Endometrial microvascular endothelial cells (primary cell): ENCODE measurements around the gene ENTPD1. TPM values are rescaled to one million over a fixed set of nuclear protein-coding genes. Genes with fewer than 3 reads are reported as not detected.

ENCODE experiments used
- in situ Hi-C: cut with HindIII; loops from 2 replicates; pipeline ENCODE4 v1.10.0; 2017; ENCODE audit warnings: low sequenced_read_pairs, low pct_unique_long_range_greater_than_20kb; ENCODE audit errors: inconsistent ontology term
- total RNA-seq: library from RNA; depleted of rRNA; stranded (reverse); fragments of >200 nt; gene quantifications from one replicate; pipeline ENCODE4 v1.2.3, GENCODE V29; 2015; ENCODE audit errors: inconsistent ontology term

Gene ENTPD1
- total RNA-seq, 1 donor from 2014 or later, result 10.7 TPM

DNA sequence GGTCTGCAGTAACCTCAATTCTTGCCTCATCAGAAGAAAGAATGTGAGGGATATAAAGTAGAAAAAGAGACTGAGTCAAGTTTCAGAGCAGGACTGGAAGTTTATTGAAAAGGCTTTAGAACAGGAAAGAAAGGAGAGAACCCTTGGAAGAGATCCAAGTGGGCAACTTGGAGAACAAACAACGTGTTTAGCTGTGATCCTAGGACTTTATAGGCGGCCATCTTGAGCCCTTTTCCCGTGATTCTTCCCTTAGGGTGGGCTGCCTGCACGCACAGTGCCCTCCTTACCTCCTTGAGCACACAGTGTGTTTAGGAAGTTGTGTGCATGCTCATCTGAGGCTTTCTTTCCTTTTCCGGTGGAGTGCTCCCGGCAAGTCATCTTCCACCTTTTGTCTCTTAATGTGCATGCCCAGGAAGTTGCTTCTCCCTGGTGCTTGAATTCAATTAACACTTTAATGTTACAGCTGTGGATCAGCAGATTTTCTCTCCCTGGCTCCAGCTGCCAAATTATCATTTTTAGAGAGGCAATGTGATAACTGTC, 59.8 kb downstream of the ENTPD1 start:
- in situ Hi-C loops, result no loop called here

- in situ Hi-C loops, result no loop called here
Observed at GRCh38 chr10:95818010-95818409, 62.0 kb downstream of the ENTPD1 start.

DNA sequence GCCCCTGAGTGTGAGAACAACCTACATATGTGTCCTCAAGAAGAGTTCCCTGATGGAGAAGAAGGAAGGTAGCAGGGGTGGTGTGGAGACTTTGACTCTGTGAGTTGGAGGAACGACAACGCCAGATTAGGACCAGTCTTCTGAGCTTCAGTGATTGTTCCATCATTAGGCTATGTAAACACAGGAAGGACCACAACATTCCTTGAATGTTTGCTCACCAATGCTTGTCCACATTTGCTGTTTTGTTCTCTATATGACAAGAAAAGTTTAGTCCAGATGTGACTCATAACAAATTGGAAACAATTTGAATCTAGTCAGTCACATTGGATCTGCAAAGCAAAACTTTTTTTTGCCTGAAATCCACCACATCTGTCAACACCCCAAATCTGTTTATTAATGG, 62.7 kb downstream of the ENTPD1 start:
- in situ Hi-C loops, result no loop called here

DNA sequence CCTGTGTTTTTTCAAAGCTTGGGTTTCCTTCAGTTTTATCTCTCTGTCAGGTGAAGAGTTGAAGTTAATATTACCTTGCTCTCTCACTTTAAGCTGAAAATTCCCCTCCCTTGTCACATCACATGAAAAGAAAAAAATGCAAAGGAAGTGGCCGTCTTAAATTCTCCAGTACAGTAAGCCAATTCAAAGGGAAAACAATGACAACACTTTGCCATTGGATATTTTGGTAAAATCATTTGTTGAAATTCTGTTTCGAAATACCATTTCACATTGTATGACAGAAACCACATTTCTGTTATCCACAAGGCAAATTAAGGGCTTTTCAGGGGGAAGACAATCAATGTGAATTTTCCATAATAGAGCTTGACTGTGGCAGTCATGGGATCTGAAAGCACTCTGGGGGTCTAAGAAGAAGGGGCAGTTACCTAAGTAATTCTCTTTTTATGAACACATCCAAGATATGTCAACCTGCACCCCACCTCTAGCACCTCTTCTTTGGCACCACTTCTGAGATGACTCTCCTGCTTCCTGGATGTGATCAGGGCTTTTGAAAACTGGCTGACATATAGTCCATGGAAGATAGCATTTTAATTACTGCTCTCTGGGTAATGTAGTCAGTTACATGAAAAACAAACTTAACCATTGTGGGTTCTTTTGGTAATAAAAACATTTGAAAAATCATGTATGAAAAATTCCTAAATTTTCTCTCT, 63.8 kb downstream of the ENTPD1 start:
- in situ Hi-C loops, result no loop called here

GRCh38 chr10:95820363-95820762, 64.4 kb downstream of the ENTPD1 start:
- in situ Hi-C loops, result no loop called here

- in situ Hi-C loops, result no loop called here
Observed at GRCh38 chr10:95821720-95822119, 65.8 kb downstream of the ENTPD1 start.

DNA sequence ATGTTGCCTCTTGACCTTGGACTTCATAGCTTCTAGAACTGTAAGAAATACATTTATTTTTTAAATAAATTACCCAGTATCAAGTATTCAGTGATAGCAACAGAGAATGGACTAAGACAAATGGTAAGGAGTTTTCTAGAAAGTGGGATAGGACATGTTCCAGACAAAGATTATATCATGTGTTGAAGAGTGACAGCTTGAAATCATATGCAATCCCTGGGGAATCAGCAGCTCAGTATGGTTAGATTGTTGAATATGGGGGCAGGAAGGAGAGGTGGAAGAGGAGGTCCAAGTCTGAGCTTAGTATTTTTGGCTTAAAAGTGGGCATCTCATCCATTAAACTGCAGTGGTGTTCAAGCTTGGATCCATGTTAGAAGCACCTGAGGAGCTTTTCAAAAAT, 74.1 kb downstream of the ENTPD1 start:
- in situ Hi-C loops, result no loop called here

GRCh38 chr10:95831076-95831475, 75.1 kb downstream of the ENTPD1 start:
- in situ Hi-C loops, result no loop called here

- in situ Hi-C loops, result no loop called here
Observed at GRCh38 chr10:95831515-95831914, 75.6 kb downstream of the ENTPD1 start.

DNA sequence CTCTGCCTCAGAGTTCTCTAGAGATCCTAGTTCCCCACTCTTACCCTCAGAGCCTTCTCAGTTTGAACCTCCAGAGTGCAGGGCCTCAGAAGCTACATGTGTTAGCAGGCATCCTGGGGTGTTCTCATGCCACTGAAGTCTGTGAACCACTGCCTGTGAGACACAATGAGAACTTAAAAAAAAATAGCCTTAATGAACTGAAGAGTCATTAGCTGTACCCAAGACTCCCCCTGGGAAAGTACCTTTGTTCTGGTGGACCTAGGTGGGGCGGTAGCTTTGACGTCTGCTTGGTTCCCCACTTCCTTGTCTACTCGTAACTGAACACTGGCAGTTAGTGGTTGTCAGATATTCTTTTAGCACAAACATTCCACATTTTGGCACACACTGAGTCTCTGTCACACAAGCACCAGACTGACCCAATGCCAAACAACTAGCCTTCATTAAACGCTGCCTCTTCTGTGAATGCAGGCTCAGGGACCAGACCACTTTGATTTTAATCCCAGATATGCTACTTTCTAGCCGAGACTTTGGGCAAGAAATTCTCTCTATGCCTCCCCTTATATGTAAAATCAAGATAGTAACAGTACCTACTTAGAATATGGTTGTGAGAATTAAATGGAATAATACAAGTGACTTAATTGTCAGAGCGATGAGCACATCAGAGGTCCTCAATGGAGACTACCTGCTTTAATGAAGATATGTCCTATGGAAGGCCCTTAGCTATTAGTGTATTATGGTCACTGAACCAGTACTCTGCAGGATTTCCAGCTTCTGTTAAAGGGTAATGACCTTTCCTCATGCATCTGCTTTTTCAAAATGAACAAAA, 76.5 kb downstream of the ENTPD1 start:
- in situ Hi-C loops, result no loop called here

- in situ Hi-C loops, result no loop called here
Observed at GRCh38 chr10:95833042-95833610, 77.2 kb downstream of the ENTPD1 start.

GRCh38 chr10:95834406-95834805, 78.4 kb downstream of the ENTPD1 start:
- in situ Hi-C loops, result no loop called here

- in situ Hi-C loops, result no loop called here
Observed at GRCh38 chr10:95835149-95835860, 79.3 kb downstream of the ENTPD1 start.

GRCh38 chr10:95835911-95836310, 79.9 kb downstream of the ENTPD1 start:
- in situ Hi-C loops, result no loop called here

DNA sequence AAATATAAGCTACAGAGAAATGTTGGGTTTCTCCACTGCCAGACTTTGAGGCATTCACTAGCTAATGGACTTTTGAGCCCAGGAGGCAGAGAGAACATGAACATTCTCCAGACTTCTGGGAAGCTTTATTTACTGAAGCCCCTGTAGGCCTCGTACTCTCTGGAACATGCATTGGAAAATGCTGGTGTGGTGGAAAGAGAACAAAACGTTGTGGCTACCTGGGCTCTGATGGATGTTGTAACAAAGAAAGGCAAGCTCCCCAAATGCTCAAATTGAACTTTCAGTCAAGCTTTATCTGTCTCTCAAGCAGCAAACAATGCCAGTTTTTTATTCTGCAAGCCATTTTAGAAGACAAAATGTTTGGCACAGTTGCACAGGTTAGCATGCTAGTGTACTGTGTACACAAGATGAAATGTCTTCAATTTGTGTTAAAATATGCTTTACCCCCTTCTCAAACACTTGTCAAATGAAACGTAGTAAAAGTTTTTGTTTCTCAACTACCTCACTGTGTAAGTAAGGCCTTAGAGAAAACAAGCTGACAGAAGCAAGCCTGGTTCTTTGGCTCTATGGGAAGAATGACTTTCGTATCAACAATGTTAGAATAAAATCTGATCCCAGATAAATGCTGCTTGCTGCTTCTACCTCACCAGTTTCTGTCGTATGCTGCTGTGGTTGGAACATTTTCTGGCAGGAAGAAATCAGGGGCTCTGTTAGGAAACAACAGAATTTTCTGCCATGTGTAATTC, 80.8 kb downstream of the ENTPD1 start:
- in situ Hi-C loops, result no loop called here

GRCh38 chr10:95837356-95837776, 81.4 kb downstream of the ENTPD1 start:
- in situ Hi-C loops, result no loop called here

- in situ Hi-C loops, result no loop called here
Observed at GRCh38 chr10:95837783-95838182, 81.8 kb downstream of the ENTPD1 start.

GRCh38 chr10:95840121-95840520, 84.2 kb downstream of the ENTPD1 start:
- in situ Hi-C loops, result no loop called here
